Endothelial cell of umbilical vein (primary cell): ENCODE results near the gene EVX2. TPM values are rescaled to one million over a fixed set of nuclear protein-coding genes. Genes with fewer than 3 reads are reported as not detected.

Experiments used
- BruUV-seq: library from RNA; stranded (reverse); fragments of 400-500 nt; replicated peaks from 2 replicates; lab custom pipeline; 2021; lab: Mats Ljungman, UMichigan
- CTCF ChIA-PET: fragments of 300-600, 350-600 bp; sonication (Branson Sonifier 250); formaldehyde crosslinking; loops from one replicate; lab custom pipeline; 2021; ENCODE audit warnings: antibody characterized with exemption, inconsistent platforms; lab: Charles Lee
- POLR2A ChIA-PET: fragments of 300-600, 350-600 bp; sonication (Branson Sonifier 250); formaldehyde crosslinking; loops from one replicate; lab custom pipeline; 2021; ENCODE audit warnings: antibody characterized with exemption, inconsistent platforms; lab: Charles Lee
- DNase-seq: peaks from one replicate; pipeline ENCODE4 v3.0.0-alpha.2; 2011; ENCODE audit warnings: low read depth, low spot score
- FAIRE-seq: peaks from 2 replicates; lab custom pipeline; 2011; peaks lifted over from hg19 to GRCh38; lab: Jason Lieb, UNC
- H2AFZ ChIP-seq: 2 replicates; pipeline ENCODE4 v1.6.0; 2012; ENCODE audit warnings: low read depth, low read length, control low read depth, inconsistent platforms
- H3K27ac ChIP-seq: 2 replicates; pipeline ENCODE4 v1.5.1; 2011; ENCODE audit warnings: low read depth, mild to moderate bottlenecking, control low read depth, low read length, moderate library complexity; ENCODE audit not compliant: insufficient read depth
- H3K27me3 ChIP-seq, 2 experiments: 2 replicates each; pipeline versions ENCODE4 v1.6.0 to v1.6.1; 2011; ENCODE audit warnings: low read length in 2 of 2, mixed read lengths in 1 of 2; ENCODE audit not compliant: control insufficient read depth in 2 of 2, insufficient read depth in 2 of 2
- H3K36me3 ChIP-seq, 2 experiments: 2 replicates in 1 of 2; 3 replicates in 1 of 2; pipeline ENCODE4 v1.5.1; 2011; ENCODE audit warnings: low read length in 2 of 2, mild to moderate bottlenecking in 1 of 2, moderate library complexity in 1 of 2; ENCODE audit not compliant: control insufficient read depth in 2 of 2, insufficient read depth in 2 of 2; ENCODE audit errors: extremely low read depth in 1 of 2
- H3K4me1 ChIP-seq: 3 replicates; pipeline ENCODE4 v1.5.1; 2011; ENCODE audit warnings: mild to moderate bottlenecking, low read length; ENCODE audit not compliant: control insufficient read depth, insufficient read depth; ENCODE audit errors: extremely low read depth
- H3K4me2 ChIP-seq: 2 replicates; pipeline ENCODE4 v1.6.1; 2011; ENCODE audit warnings: low read length, control low read depth, mixed read lengths; ENCODE audit not compliant: insufficient read depth
- H3K4me3 ChIP-seq, 3 experiments: fragments of 200-600 bp in 1 of 3; sonication (generic), shearing (Covaris generic) in 1 of 3; replicated peaks in 1 of 3; 2 replicates each; pipeline ENCODE4 v1.5.1; 2011 to 2016; ENCODE audit warnings: control low read depth in 3 of 3, low read length in 3 of 3, mild to moderate bottlenecking in 2 of 3, inconsistent platforms in 1 of 3, low read depth in 1 of 3, moderate library complexity in 1 of 3; ENCODE audit not compliant: insufficient read depth in 1 of 3
- H3K79me2 ChIP-seq: 2 replicates; pipeline ENCODE4 v1.6.0; 2012; ENCODE audit warnings: low read length, inconsistent platforms; ENCODE audit not compliant: control insufficient read depth, insufficient read depth
- H3K9ac ChIP-seq: replicated peaks from 2 replicates; pipeline ENCODE3; 2011; ENCODE audit warnings: low read length, control low read depth; ENCODE audit not compliant: insufficient read depth; ENCODE audit errors: extremely low read depth
- H3K9me1 ChIP-seq: replicated peaks from 3 replicates; pipeline ENCODE4 v1.6.0; 2011; ENCODE audit warnings: mild to moderate bottlenecking, low read length; ENCODE audit not compliant: control insufficient read depth, insufficient read depth; ENCODE audit errors: extremely low read depth
- H3K9me3 ChIP-seq: replicated peaks from 2 replicates; pipeline ENCODE4 v1.5.1; 2012; ENCODE audit warnings: low read length, inconsistent platforms; ENCODE audit not compliant: control insufficient read depth, insufficient read depth
- H4K20me1 ChIP-seq: replicated peaks from 2 replicates; pipeline ENCODE3; 2011; ENCODE audit warnings: mild to moderate bottlenecking, low read length; ENCODE audit not compliant: control insufficient read depth, insufficient read depth; ENCODE audit errors: extremely low read depth
- EZH2 ChIP-seq: IDR thresholded peaks from 2 replicates; pipeline ENCODE4 v1.6.1; 2012; ENCODE audit warnings: borderline replicate concordance, low read depth, mild to moderate bottlenecking, moderate library complexity, low read length, inconsistent platforms; ENCODE audit not compliant: severe bottlenecking
- FOS ChIP-seq: IDR thresholded peaks from 2 replicates; pipeline ENCODE4 v1.6.1; 2011; ENCODE audit warnings: mild to moderate bottlenecking, low read length, moderate library complexity, borderline replicate concordance; ENCODE audit not compliant: insufficient read depth
- dilution Hi-C: fragments of 300-500 bp; cut with MboI; formaldehyde crosslinking; loops from one replicate; pipeline ENCODE4 v1.15.0; 2019; ENCODE audit warnings: low sequenced_read_pairs; ENCODE audit not compliant: extremely low pct_ligation_motif_present
- intact Hi-C: fragments of 100-400 bp; cut with micrococcal nuclease; formaldehyde crosslinking; loops from one replicate; pipeline ENCODE4 v1.10.0; 2022
- polyA plus RNA-seq, 4 experiments: library from polyadenylated mRNA; depleted of rRNA in 3 of 4; stranded (reverse) in 3 of 4; unstranded in 1 of 4; fragments of >200 nt; gene quantifications; 2 replicates each; pipeline versions ENCODE4 v1.2.1 to v1.2.3, GENCODE V29; 2011 to 2012; ENCODE audit warnings: missing spikeins in 1 of 4
- total RNA-seq: library from RNA; stranded (reverse); gene quantifications from 2 replicates; pipeline ENCODE4 v1.2.3, GENCODE V29; 2021
- TF ChIP-seq, protein P1 (sequence below), 2 donors: IDR thresholded peaks; 1 replicate in 1 of 2; 2 replicates in 1 of 2; pipeline ENCODE4 v1.5.1; 2011; ENCODE audit warnings: low read length in 2 of 2, mild to moderate bottlenecking in 2 of 2, moderate library complexity in 2 of 2, control low read depth in 1 of 2, inconsistent platforms in 1 of 2, low read depth in 1 of 2; ENCODE audit not compliant: insufficient read depth in 1 of 2; ENCODE audit errors: extremely low read depth in 1 of 2

EVX2 gene
- total and polyA plus RNA-seq, 2 donors (not counting 3 experiments of a cell fraction or from before 2014, with no cell fraction given), result not detected

- CTCF ChIA-PET, result interaction anchor here (1.0 to 6.0 kb wide), 8 partner anchors 8 to 842 kb away, joined by 3 to 113 read pairs (median 4); no protein-coding TSS in a partner anchor
- intact Hi-C loops (no loop called here), dilution Hi-C loops (no loop called here)
- peak overlapping the region; percentile 32 for H2AFZ ChIP-seq
- H3K4me3 ChIP-seq, result no peak overlapping the region
- peak; percentile 99 for TF ChIP-seq EZH2
- TF ChIP-seq FOS, result no peak
- TF ChIP-seq, protein P1, sequence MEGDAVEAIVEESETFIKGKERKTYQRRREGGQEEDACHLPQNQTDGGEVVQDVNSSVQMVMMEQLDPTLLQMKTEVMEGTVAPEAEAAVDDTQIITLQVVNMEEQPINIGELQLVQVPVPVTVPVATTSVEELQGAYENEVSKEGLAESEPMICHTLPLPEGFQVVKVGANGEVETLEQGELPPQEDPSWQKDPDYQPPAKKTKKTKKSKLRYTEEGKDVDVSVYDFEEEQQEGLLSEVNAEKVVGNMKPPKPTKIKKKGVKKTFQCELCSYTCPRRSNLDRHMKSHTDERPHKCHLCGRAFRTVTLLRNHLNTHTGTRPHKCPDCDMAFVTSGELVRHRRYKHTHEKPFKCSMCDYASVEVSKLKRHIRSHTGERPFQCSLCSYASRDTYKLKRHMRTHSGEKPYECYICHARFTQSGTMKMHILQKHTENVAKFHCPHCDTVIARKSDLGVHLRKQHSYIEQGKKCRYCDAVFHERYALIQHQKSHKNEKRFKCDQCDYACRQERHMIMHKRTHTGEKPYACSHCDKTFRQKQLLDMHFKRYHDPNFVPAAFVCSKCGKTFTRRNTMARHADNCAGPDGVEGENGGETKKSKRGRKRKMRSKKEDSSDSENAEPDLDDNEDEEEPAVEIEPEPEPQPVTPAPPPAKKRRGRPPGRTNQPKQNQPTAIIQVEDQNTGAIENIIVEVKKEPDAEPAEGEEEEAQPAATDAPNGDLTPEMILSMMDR (IDR thresholded peaks at IDR 0.05; ENCODE audit: extremely low read depth in 1 of 2, insufficient read depth in 1 of 2, low read depth in 1 of 2, low read length in 2 of 2), result peak in 1 of 2 donors; percentile 30
- no peaks in the 10 kb centered on the region for H3K9me3 ChIP-seq
- H3K9me1 ChIP-seq, result no peaks in the 10 kb centered on the region
- POLR2A ChIA-PET, result no interaction called here
- H3K27me3 ChIP-seq, result peaks cover 87 to 97% of the 10 kb centered on the region in 2 experiments
- FAIRE-seq (no peak), DNase-seq (no peak)
- H3K36me3 ChIP-seq, result no peaks in the 10 kb centered on the region
- no TSS peak for BruUV-seq
- H3K4me2 ChIP-seq, result no peak overlapping the region
- H4K20me1 ChIP-seq, result peaks cover 6% of the 10 kb centered on the region
- no peaks in the 10 kb centered on the region for H3K79me2 ChIP-seq
- no peak overlapping the region for H3K27ac ChIP-seq
- H3K4me1 ChIP-seq, result peaks cover 5% of the 10 kb centered on the region
- no peak overlapping the region for H3K9ac ChIP-seq
These were observed 9.6 kb upstream of the EVX2 start for GRCh38 chr2:176093145-176093897.
